ENCODE data around the gene NUMA1.

DNA sequence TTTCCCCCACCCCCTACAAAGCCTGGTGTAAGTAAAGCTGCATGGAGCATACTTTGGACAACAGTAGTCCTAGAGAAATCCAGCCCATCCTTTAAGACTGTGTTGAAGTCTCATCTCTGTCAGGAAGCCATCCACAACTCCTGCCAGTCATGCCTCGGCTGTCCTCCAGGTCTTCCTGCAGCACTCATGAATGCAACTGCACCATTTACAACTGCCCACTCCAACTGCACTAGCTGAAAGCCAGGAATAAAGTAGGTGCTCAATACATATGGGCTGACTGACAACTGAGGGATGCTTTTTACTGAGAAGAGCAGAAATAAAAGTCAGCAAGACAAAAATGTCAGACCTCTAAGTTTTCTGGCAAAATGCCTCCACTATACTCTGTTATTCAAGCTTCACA, 54.3 kb downstream of the NUMA1 start:
- no peak for TF ChIP-seq POLR2A (IDR thresholded peaks at IDR 0.05; ENCODE audit: low read length)
- TF ChIP-seq GATA1 (IDR thresholded peaks at IDR 0.05; ENCODE audit: low read depth, low read length) = no peak
